ENCODE data around the gene RPRML.
"Not testable (repeated sequence)": the region's sequence is repeated elsewhere in the genome, so short reads cannot be mapped to it uniquely, and the experiment has no call there.

Gene RPRML

GRCh38 chr17:46976626-46977270, 2.3 kb downstream of the RPRML start:
- no peak for DNase-seq (ENCODE audit: low spot score)

- no peak for DNase-seq (ENCODE audit: low spot score)
Measured at GRCh38 chr17:46975287-46975686, 3.8 kb downstream of the RPRML start.

GRCh38 chr17:46974086-46974485, 5.0 kb downstream of the RPRML start:
- DNase-seq (ENCODE audit: low spot score): no peak

GRCh38 chr17:46972346-46972745, 6.7 kb downstream of the RPRML start:
- DNase-seq (ENCODE audit: low spot score): no peak

- no peak for DNase-seq (ENCODE audit: low spot score)
Measured at GRCh38 chr17:46971647-46972300, 7.3 kb downstream of the RPRML start.

- no peak for DNase-seq (ENCODE audit: low spot score)
Measured at GRCh38 chr17:46968896-46969295, 10.2 kb downstream of the RPRML start.

GRCh38 chr17:46968224-46968834, 10.7 kb downstream of the RPRML start:
- no peak for DNase-seq (ENCODE audit: low spot score)

- DNase-seq (ENCODE audit: low spot score): no peak
Measured at GRCh38 chr17:46964315-46965265, 14.5 kb downstream of the RPRML start.

GRCh38 chr17:46963571-46963970, 15.5 kb downstream of the RPRML start:
- DNase-seq (ENCODE audit: low spot score): no peak

- DNase-seq (ENCODE audit: low spot score): peak; percentile 58
Measured at GRCh38 chr17:46962374-46962790, 16.7 kb downstream of the RPRML start.

- no peak for DNase-seq (ENCODE audit: low spot score)
Measured at GRCh38 chr17:46960152-46960551, 18.9 kb downstream of the RPRML start.

- no peak for DNase-seq (ENCODE audit: low spot score)
Measured at GRCh38 chr17:46958041-46958591, 20.9 kb downstream of the RPRML start.

GRCh38 chr17:46953191-46953590, 25.9 kb downstream of the RPRML start:
- not testable (repeated sequence) for DNase-seq (ENCODE audit: low spot score)

GRCh38 chr17:46952115-46952514, 26.9 kb downstream of the RPRML start:
- DNase-seq (ENCODE audit: low spot score): no peak

GRCh38 chr17:46951706-46952105, 27.3 kb downstream of the RPRML start:
- DNase-seq (ENCODE audit: low spot score): no peak

GRCh38 chr17:46950997-46951621, 27.9 kb downstream of the RPRML start:
- no peak for DNase-seq (ENCODE audit: low spot score)

GRCh38 chr17:46950342-46950996, 28.6 kb downstream of the RPRML start:
- DNase-seq (ENCODE audit: low spot score): no peak

- DNase-seq (ENCODE audit: low spot score): no peak
Measured at GRCh38 chr17:46949291-46950174, 29.5 kb downstream of the RPRML start.

GRCh38 chr17:46948544-46948943, 30.5 kb downstream of the RPRML start:
- no peak for DNase-seq (ENCODE audit: low spot score)

GRCh38 chr17:46947216-46947615, 31.8 kb downstream of the RPRML start:
- no peak for DNase-seq (ENCODE audit: low spot score)

All from hepatic stellate cell (primary cell).